A549 (cell line): ENCODE results near the gene GLRA1. TPM values are rescaled to one million over a fixed set of nuclear protein-coding genes. Genes with fewer than 3 reads are reported as not detected.

ENCODE experiments used
- ATAC-seq, 2 experiments: fragments of 200-7000 bp in 1 of 2; fragments of >200 bp in 1 of 2; cut with Nextera tagmentation in 1 of 2; cut with Tn5 transposase in 1 of 2; 3 replicates each; pipeline versions ENCODE4 v1.8.0 to v1.9.1; 2018 to 2020; ENCODE audit warnings: mild to moderate bottlenecking in 1 of 2, moderate library complexity in 1 of 2
- CTCF ChIA-PET: fragments of 300-600 bp; sonication (Branson Sonifier 250); formaldehyde crosslinking; extraction: SDS; loops from one replicate; lab custom pipeline; 2021; ENCODE audit warnings: antibody characterized with exemption, inconsistent platforms; lab: Yijun Ruan, JAX
- POLR2A ChIA-PET: fragments of 350-600 bp; formaldehyde crosslinking; extraction: SDS; loops from one replicate; lab custom pipeline; 2021; ENCODE audit warnings: antibody characterized with exemption, inconsistent platforms; lab: Yijun Ruan, JAX
- DNase-seq, 2 experiments: peaks; one replicate each; pipeline versions ENCODE4 v3.0.0 to v3.0.0-alpha.2; 2011 to 2016; ENCODE audit warnings: low read depth in 1 of 2, low spot score in 1 of 2
- FAIRE-seq: peaks from 2 replicates; lab custom pipeline; 2011; peaks lifted over from hg19 to GRCh38; lab: Jason Lieb, UNC
- H3K27ac ChIP-seq, 2 experiments: fragments of >200 bp; sonication (Bioruptor Twin); formaldehyde crosslinking; 3 replicates each; pipeline ENCODE4 v1.5.1; 2016 to 2017
- H3K4me1 ChIP-seq: fragments of >200 bp; sonication (Bioruptor Twin); formaldehyde crosslinking; 3 replicates; pipeline ENCODE4 v1.6.1; 2016
- H3K4me2 ChIP-seq: fragments of >200 bp; sonication (Bioruptor Twin); formaldehyde crosslinking; 3 replicates; pipeline ENCODE4 v1.6.1; 2016
- H3K4me3 ChIP-seq: fragments of >200 bp; sonication (Bioruptor Twin); formaldehyde crosslinking; 3 replicates; pipeline ENCODE4 v1.5.1; 2016
- H3K9me3 ChIP-seq: fragments of >200 bp; sonication (Bioruptor Twin); formaldehyde crosslinking; 3 replicates; pipeline ENCODE4 v1.6.1; 2016
- BHLHE40 ChIP-seq: IDR thresholded peaks from 2 replicates; pipeline ENCODE4 v1.6.1; 2012; ENCODE audit warnings: low read depth, low read length, inconsistent platforms
- CBX8 ChIP-seq: fragments of 200-600 bp; sonication (generic); IDR thresholded peaks from 2 replicates; pipeline ENCODE4 v1.6.1; 2016
- CHD4 ChIP-seq: fragments of 200-600 bp; sonication (generic); IDR thresholded peaks from 2 replicates; pipeline ENCODE4 v1.6.1; 2016; ENCODE audit warnings: antibody characterized with exemption, mild to moderate bottlenecking, borderline replicate concordance
- CTCF ChIP-seq: fragments of >200 bp; sonication (Bioruptor Twin); formaldehyde crosslinking; IDR thresholded peaks from 3 replicates; pipeline ENCODE4 v1.5.1; 2016
- EHMT2 ChIP-seq: fragments of 200-600 bp; sonication (generic); IDR thresholded peaks from 2 replicates; pipeline ENCODE4 v1.6.1; 2016; ENCODE audit warnings: antibody characterized with exemption, low read depth, mild to moderate bottlenecking, moderate library complexity
- ELK1 ChIP-seq: fragments of 150-350 bp; IDR thresholded peaks from 2 replicates; pipeline ENCODE4 v1.6.1; 2014; ENCODE audit warnings: low read depth, mild to moderate bottlenecking, low read length
- EP300 ChIP-seq, 2 experiments: fragments of >200 bp; sonication (Bioruptor Twin); formaldehyde crosslinking; IDR thresholded peaks; 2 replicates in 1 of 2; 3 replicates in 1 of 2; pipeline ENCODE4 v1.6.1; 2016 to 2017
- FOSB ChIP-seq: fragments of 250-450 bp; sonication (Bioruptor Pico); IDR thresholded peaks from 2 replicates; pipeline ENCODE4 v1.5.0; 2020; ENCODE audit warnings: mild to moderate bottlenecking, moderate library complexity
- FOSL2 ChIP-seq, 2 experiments: fragments of 450-650 bp in 1 of 2; fragments of >200 bp in 1 of 2; sonication (Bioruptor Twin) in 1 of 2; formaldehyde crosslinking; IDR thresholded peaks; 2 replicates each; pipeline versions ENCODE4 v1.5.0 to v1.6.1; 2016 to 2020; ENCODE audit warnings: mild to moderate bottlenecking in 1 of 2, moderate library complexity in 1 of 2
- FOXS1 ChIP-seq: fragments of 250-450 bp; sonication (Bioruptor Pico); IDR thresholded peaks from 2 replicates; pipeline ENCODE4 v1.5.0; 2020; ENCODE audit warnings: mild to moderate bottlenecking, moderate library complexity
- GATA3 ChIP-seq: IDR thresholded peaks from 2 replicates; pipeline ENCODE4 v1.6.1; 2012; ENCODE audit warnings: borderline replicate concordance
- HES2 ChIP-seq: fragments of >200 bp; sonication (Bioruptor Twin); formaldehyde crosslinking; IDR thresholded peaks from 2 replicates; pipeline ENCODE4 v1.6.1; 2016
- HOXA7 ChIP-seq: fragments of 250-450 bp; sonication (Bioruptor Pico); IDR thresholded peaks from 2 replicates; pipeline ENCODE4 v1.5.0; 2020; ENCODE audit warnings: mild to moderate bottlenecking, moderate library complexity
- JUNB ChIP-seq: fragments of >200 bp; sonication (Bioruptor Twin); formaldehyde crosslinking; IDR thresholded peaks from 2 replicates; pipeline ENCODE4 v1.6.1; 2016
- KDM5A ChIP-seq: fragments of 200-600 bp; sonication (generic); IDR thresholded peaks from 2 replicates; pipeline ENCODE4 v1.6.1; 2016; ENCODE audit warnings: antibody characterized with exemption, mild to moderate bottlenecking
- MAFK ChIP-seq: fragments of 450-650 bp; IDR thresholded peaks from 2 replicates; pipeline ENCODE4 v1.6.1; 2014; ENCODE audit not compliant: partially characterized antibody
- PBX3 ChIP-seq: IDR thresholded peaks from 2 replicates; pipeline ENCODE4 v1.6.1; 2012
- PHF8 ChIP-seq: fragments of 200-600 bp; sonication (generic); IDR thresholded peaks from 2 replicates; pipeline ENCODE4 v1.6.1; 2016; ENCODE audit warnings: low read depth, mild to moderate bottlenecking, antibody characterized with exemption, moderate library complexity, borderline replicate concordance
- POLR2A ChIP-seq: IDR thresholded peaks from 2 replicates; pipeline ENCODE4 v1.6.1; 2012; ENCODE audit warnings: mild to moderate bottlenecking, low read length
- RAD21 ChIP-seq, 2 experiments: fragments of >200 bp in 1 of 2; sonication (Bioruptor Twin) in 1 of 2; formaldehyde crosslinking in 1 of 2; IDR thresholded peaks in 1 of 2; conservative IDR thresholded peaks in 1 of 2; 2 replicates in 1 of 2; 3 replicates in 1 of 2; pipeline ENCODE4 v1.6.1; 2012 to 2018; ENCODE audit warnings: inconsistent platforms in 1 of 2
- RCOR1 ChIP-seq: fragments of 150-350 bp; IDR thresholded peaks from 2 replicates; pipeline ENCODE4 v1.6.1; 2014; ENCODE audit warnings: antibody characterized with exemption, low read length, low read depth
- RFX5 ChIP-seq: fragments of 450-650 bp; IDR thresholded peaks from 2 replicates; pipeline ENCODE4 v1.7.1; 2014; ENCODE audit warnings: antibody characterized with exemption, mild to moderate bottlenecking, moderate library complexity
- RNF2 ChIP-seq: fragments of 200-600 bp; sonication (generic); IDR thresholded peaks from 2 replicates; pipeline ENCODE4 v1.6.1; 2016; ENCODE audit warnings: low read depth, mild to moderate bottlenecking, antibody characterized with exemption, moderate library complexity, borderline replicate concordance
- SREBF2 ChIP-seq: fragments of 450-650 bp; IDR thresholded peaks from 2 replicates; pipeline ENCODE4 v1.6.1; 2014; ENCODE audit warnings: mild to moderate bottlenecking, moderate library complexity
- TP53 ChIP-seq: fragments of 250-450 bp; sonication (Bioruptor Pico); IDR thresholded peaks from 2 replicates; pipeline ENCODE4 v1.5.0; 2021; ENCODE audit warnings: mild to moderate bottlenecking, moderate library complexity
- ZC3H11A ChIP-seq: fragments of 450-650 bp; IDR thresholded peaks from 2 replicates; pipeline ENCODE4 v1.6.1; 2014; ENCODE audit warnings: antibody characterized with exemption, mild to moderate bottlenecking
- ZFP36 ChIP-seq: fragments of 450-650 bp; IDR thresholded peaks from 2 replicates; pipeline ENCODE4 v1.6.1; 2014; ENCODE audit warnings: borderline replicate concordance; ENCODE audit not compliant: partially characterized antibody
- ZNF302 ChIP-seq: fragments of 250-450 bp; sonication (Bioruptor Pico); IDR thresholded peaks from 2 replicates; pipeline ENCODE4 v1.9.0; 2021; ENCODE audit warnings: inconsistent platforms, mild to moderate bottlenecking, moderate library complexity
- WGBS: methylation state at CpG from one replicate; pipeline ENCODE4 v1.1.6; 2017; ENCODE audit errors: missing lambda C conversion rate; 5-methylcytosine and 5-hydroxymethylcytosine counted together
- polyA plus RNA-seq, 4 experiments: library from polyadenylated mRNA; depleted of rRNA in 3 of 4; stranded (reverse); fragments of >200 nt; fragmentation: RNase III in 1 of 4; extraction: RNeasy Plus Mini Kit Qiagen cat#74134 plus additional on column Dnase treatment in 1 of 4; gene quantifications; 2 replicates in 3 of 4; 3 replicates in 1 of 4; pipeline ENCODE4 v1.2.3, GENCODE V29; 2011 to 2017

Gene GLRA1
- polyA plus RNA-seq, 2 of the 4 experiments (the other 2 are of a cell fraction): not detected

GRCh38 chr5:151966046-151966445 is 41.4 kb upstream of the GLRA1 start:
- H3K4me1 ChIP-seq: no peaks in the 10 kb centered on the region
- TF ChIP-seq FOSB (CRISPR knock-in tag) (no peak), RFX5 (no peak), PBX3 (no peak), EP300 (IDR thresholded peaks at IDR 0.05) (no peak), SREBF2 (no peak), CTCF (no peak), FOXS1 (CRISPR knock-in tag) (no peak), RCOR1 (no peak), RNF2 (no peak), BHLHE40 (no peak), JUNB (no peak), FOSL2 (IDR thresholded peaks at IDR 0.05) (no peak), FOSL2 (CRISPR knock-in tag; IDR thresholded peaks at IDR 0.05) (no peak), EHMT2 (no peak), TP53 (no peak), POLR2A (no peak), PHF8 (no peak), RAD21 (conservative IDR thresholded peaks at IDR 0.05 in 1 of 2, IDR thresholded peaks at IDR 0.05 in 1 of 2) (no peak)
- no peak overlapping the region for H3K27ac ChIP-seq
- no peak overlapping the region for H3K4me3 ChIP-seq
- DNase-seq (no peak), ATAC-seq (no peak), FAIRE-seq (no peak)
- H3K4me2 ChIP-seq: no peak overlapping the region
- H3K9me3 ChIP-seq: no peaks in the 10 kb centered on the region
- 26% methylated on average over 1 of the region's 1 CpG for WGBS
- ChIA-PET POLR2A (no interaction called here), CTCF (interaction anchor here (0.8 to 1.3 kb wide), 2 partner anchors 8 to 9 kb away, joined by 3 to 6 read pairs; no protein-coding TSS in a partner anchor)

GRCh38 chr5:151964471-151964870 is 39.8 kb upstream of the GLRA1 start:
- 62% methylated on average over 4 of the region's 4 CpGs for WGBS
- CTCF ChIA-PET: no interaction called here
- H3K4me1 ChIP-seq: no peaks in the 10 kb centered on the region
- H3K4me2 ChIP-seq: no peak overlapping the region
- no peak for TF ChIP-seq HOXA7 (CRISPR knock-in tag)
- TF ChIP-seq RAD21 (conservative IDR thresholded peaks at IDR 0.05 in 1 of 2, IDR thresholded peaks at IDR 0.05 in 1 of 2): no peak
- no peak for TF ChIP-seq RCOR1
- TF ChIP-seq FOSB (CRISPR knock-in tag): no peak
- no peak for TF ChIP-seq ZNF302 (CRISPR knock-in tag)
- TF ChIP-seq MAFK: no peak
- TF ChIP-seq CBX8: no peak
- no peak for TF ChIP-seq KDM5A
- TF ChIP-seq ZFP36: no peak
- TF ChIP-seq ZC3H11A: no peak
- TF ChIP-seq PHF8: no peak
- TF ChIP-seq CHD4: no peak
- TF ChIP-seq HES2: no peak
- no peak for TF ChIP-seq GATA3
- TF ChIP-seq ELK1: no peak
- TF ChIP-seq, all 56 proteins: peak for 0
- POLR2A ChIA-PET: no interaction called here
- no peak for DNase-seq
- H3K9me3 ChIP-seq: no peaks in the 10 kb centered on the region
- H3K4me3 ChIP-seq: no peak overlapping the region
- ATAC-seq: no peak
- no peak for FAIRE-seq
- no peak overlapping the region for H3K27ac ChIP-seq
